ENCODE data around the gene NACC2. TPM values are rescaled to one million over a fixed set of nuclear protein-coding genes. Genes with fewer than 3 reads are reported as not detected.

Gene NACC2
- total and polyA plus RNA-seq, 2 donors (not counting 1 experiment from before 2014, with no cell fraction given): 12.3 to 18.2 TPM

GRCh38 chr9:136015656-136016571 is 79.2 kb downstream of the NACC2 start:
- H4K20me1 ChIP-seq (ENCODE audit: control insufficient read depth, extremely low read depth, insufficient read depth, low read length): no peaks in the 10 kb centered on the region
- peaks cover 6% of the 10 kb centered on the region for H3K4me1 ChIP-seq (ENCODE audit: control insufficient read depth, extremely low read depth, insufficient read depth, low read length)
- H3K4me2 ChIP-seq (ENCODE audit: extremely low read depth, insufficient read depth, low read length): no peak overlapping the region

GRCh38 chr9:136014924-136015633 is 80.0 kb downstream of the NACC2 start:
- no peak for DNase-seq (ENCODE audit: low read depth in 2 of 2)
- TF ChIP-seq EZH2 (IDR thresholded peaks at IDR 0.05; ENCODE audit: low read length, missing control alignments): no peak
- TF ChIP-seq CTCF (conservative IDR thresholded peaks at IDR 0.05 in 1 of 2, IDR thresholded peaks at IDR 0.05 in 1 of 2; ENCODE audit: low read depth in 1 of 2, low read length in 2 of 2): no peak
- Histone ChIP-seq H3K9me3 (ENCODE audit: control insufficient read depth, insufficient read depth, low read depth, low read length) (no peaks in the 10 kb centered on the region), H3K4me3 (replicated peaks in 1 of 4; ENCODE audit: control extremely low read depth in 1 of 4, insufficient read depth in 1 of 4, low read depth in 3 of 4, low read length in 4 of 4) (no peak overlapping the region), H3K79me2 (ENCODE audit: control insufficient read depth, insufficient read depth, low read length) (no peaks in the 10 kb centered on the region), H3K4me1 (ENCODE audit: control insufficient read depth, extremely low read depth, insufficient read depth, low read length) (peaks cover 6% of the 10 kb centered on the region), H3K27me3 (ENCODE audit: control insufficient read depth, insufficient read depth, low read length) (no peaks in the 10 kb centered on the region), H2AFZ (ENCODE audit: low read length) (no peak overlapping the region), H3K9ac (ENCODE audit: insufficient read depth, low read length) (no peak overlapping the region), H3K4me2 (ENCODE audit: extremely low read depth, insufficient read depth, low read length) (no peak overlapping the region), H3K36me3 (ENCODE audit: control insufficient read depth, insufficient read depth, low read length) (peaks cover 8% of the 10 kb centered on the region), H3K27ac (ENCODE audit: insufficient read depth, low read length) (no peak overlapping the region), H4K20me1 (ENCODE audit: control insufficient read depth, extremely low read depth, insufficient read depth, low read length) (no peaks in the 10 kb centered on the region)

More at GRCh38 chr9:136015656-136016571, 79.2 kb downstream of the NACC2 start:
- H2AFZ ChIP-seq (ENCODE audit: low read length): no peak overlapping the region
- no peak overlapping the region for H3K4me3 ChIP-seq (replicated peaks in 1 of 4; ENCODE audit: control extremely low read depth in 1 of 4, insufficient read depth in 1 of 4, low read depth in 3 of 4, low read length in 4 of 4)
- no peak overlapping the region for H3K27ac ChIP-seq (ENCODE audit: insufficient read depth, low read length)
- DNase-seq (ENCODE audit: low read depth in 2 of 2): no peak
- no peak overlapping the region for H3K9ac ChIP-seq (ENCODE audit: insufficient read depth, low read length)
- H3K9me3 ChIP-seq (ENCODE audit: control insufficient read depth, insufficient read depth, low read depth, low read length): no peaks in the 10 kb centered on the region
- no peaks in the 10 kb centered on the region for H3K79me2 ChIP-seq (ENCODE audit: control insufficient read depth, insufficient read depth, low read length)
- TF ChIP-seq CTCF (conservative IDR thresholded peaks at IDR 0.05 in 1 of 2, IDR thresholded peaks at IDR 0.05 in 1 of 2; ENCODE audit: low read depth in 1 of 2, low read length in 2 of 2) (no peak), EZH2 (IDR thresholded peaks at IDR 0.05; ENCODE audit: low read length, missing control alignments) (no peak)
- H3K36me3 ChIP-seq (ENCODE audit: control insufficient read depth, insufficient read depth, low read length): peaks cover 7% of the 10 kb centered on the region
- no peaks in the 10 kb centered on the region for H3K27me3 ChIP-seq (ENCODE audit: control insufficient read depth, insufficient read depth, low read length)

All from fibroblast of lung (primary cell).